Measurements from ENCODE around the gene ZPLD1.

The ZPLD1 gene

GRCh38 chr3:102454181-102454580 is 19.4 kb downstream of the ZPLD1 start:
- ChIA-PET POLR2A (no interaction called here), CTCF (interaction anchor here (1.6 to 3.0 kb wide), 3 partner anchors 9 to 13 kb away, joined by 4 to 7 read pairs (median 6); no protein-coding TSS in a partner anchor)
- no peak for DNase-seq (ENCODE audit: extremely low spot score)
- TF ChIP-seq CTCF (IDR thresholded peaks at IDR 0.05; ENCODE audit: control extremely low read depth, extremely low read depth, low read depth, missing control alignments), result no peak

- POLR2A ChIA-PET, result no interaction called here
These were observed 22.8 kb downstream of the ZPLD1 start for GRCh38 chr3:102457644-102458043.

GRCh38 chr3:102460579-102460978 is 25.8 kb downstream of the ZPLD1 start:
- POLR2A ChIA-PET, result no interaction called here
- TF ChIP-seq CTCF (IDR thresholded peaks at IDR 0.05; ENCODE audit: control extremely low read depth, extremely low read depth, low read depth, missing control alignments), result no peak
- DNase-seq (ENCODE audit: extremely low spot score), result no peak
- CTCF ChIA-PET, result interaction anchor here (1.1 to 1.3 kb wide), 2 partner anchors 11 to 231 kb away, joined by 3 to 5 read pairs; no protein-coding TSS in a partner anchor

More at GRCh38 chr3:102457644-102458043, 22.8 kb downstream of the ZPLD1 start:
- CTCF ChIA-PET, result no interaction called here
- no peak for DNase-seq (ENCODE audit: extremely low spot score)
- no peak for TF ChIP-seq CTCF (IDR thresholded peaks at IDR 0.05; ENCODE audit: control extremely low read depth, extremely low read depth, low read depth, missing control alignments)

GRCh38 chr3:102464261-102464660 is 29.4 kb downstream of the ZPLD1 start:
- POLR2A ChIA-PET, result no interaction called here
- no peak for DNase-seq (ENCODE audit: extremely low spot score)
- CTCF ChIA-PET, result interaction anchor here (1.0 to 3.6 kb wide), 3 partner anchors 9 to 20 kb away, joined by 3 to 10 read pairs (median 7); no protein-coding TSS in a partner anchor
- TF ChIP-seq CTCF (IDR thresholded peaks at IDR 0.05; ENCODE audit: control extremely low read depth, extremely low read depth, low read depth, missing control alignments), result no peak

GRCh38 chr3:102466001-102466400 is 31.2 kb downstream of the ZPLD1 start:
- no peak for TF ChIP-seq CTCF (IDR thresholded peaks at IDR 0.05; ENCODE audit: control extremely low read depth, extremely low read depth, low read depth, missing control alignments)
- POLR2A ChIA-PET, result no interaction called here
- CTCF ChIA-PET, result no interaction called here

GRCh38 chr3:102470066-102470465 is 35.3 kb downstream of the ZPLD1 start:
- no peak for TF ChIP-seq CTCF (IDR thresholded peaks at IDR 0.05; ENCODE audit: control extremely low read depth, extremely low read depth, low read depth, missing control alignments)
- ChIA-PET CTCF (interaction anchor here (0.7 to 2.6 kb wide), 8 partner anchors 8 to 241 kb away, joined by 3 to 8 read pairs (median 4); no protein-coding TSS in a partner anchor), POLR2A (no interaction called here)
- no peak for DNase-seq (ENCODE audit: extremely low spot score)

More at GRCh38 chr3:102466001-102466400, 31.2 kb downstream of the ZPLD1 start:
- DNase-seq (ENCODE audit: extremely low spot score), result no peak

Measured in GM10248 (cell line).